Calu3 (cell line): ENCODE results near the gene INTS6L. TPM values are rescaled to one million over a fixed set of nuclear protein-coding genes. Genes with fewer than 3 reads are reported as not detected.

ENCODE experiments used
- BruUV-seq: library from RNA; stranded (reverse); fragments of 400-500 nt; replicated peaks from 2 replicates; lab custom pipeline; 2021; lab: Mats Ljungman, UMichigan
- CTCF ChIA-PET: fragments of 300-600 bp; sonication (Branson Sonifier 250); formaldehyde crosslinking; loops from one replicate; lab custom pipeline; 2022; ENCODE audit warnings: antibody characterized with exemption; lab: Charles Lee
- DNase-seq: peaks from one replicate; pipeline ENCODE4 v3.0.0; 2022
- H3K27ac Mint-ChIP-seq: one replicate; pipeline ENCODE4 v1.8.0; 2022; ENCODE audit warnings: mixed read lengths; ENCODE audit not compliant: unreplicated experiment
- H3K27me3 Mint-ChIP-seq: one replicate; pipeline ENCODE4 v1.8.0; 2022; ENCODE audit warnings: mixed read lengths; ENCODE audit not compliant: unreplicated experiment
- H3K36me3 Mint-ChIP-seq: one replicate; pipeline ENCODE4 v1.8.0; 2022; ENCODE audit warnings: mild to moderate bottlenecking, moderate library complexity, mixed read lengths; ENCODE audit not compliant: insufficient read depth, unreplicated experiment
- H3K4me1 Mint-ChIP-seq: one replicate; pipeline ENCODE4 v1.8.0; 2022; ENCODE audit warnings: mild to moderate bottlenecking, low read depth, mixed read lengths; ENCODE audit not compliant: unreplicated experiment
- H3K4me3 Mint-ChIP-seq: one replicate; pipeline ENCODE4 v1.8.0; 2022; ENCODE audit warnings: mild to moderate bottlenecking, low read depth, moderate library complexity, mixed read lengths; ENCODE audit not compliant: unreplicated experiment
- H3K9me3 Mint-ChIP-seq: one replicate; pipeline ENCODE4 v1.8.0; 2022; ENCODE audit warnings: low read depth, mixed read lengths; ENCODE audit not compliant: unreplicated experiment
- CTCF ChIP-seq: fragments of 200-600 bp; IDR thresholded peaks from one replicate; pipeline ENCODE4 v1.8.0; 2022; ENCODE audit warnings: antibody characterized with exemption; ENCODE audit not compliant: unreplicated experiment
- intact Hi-C: fragments of 100-400 bp; cut with micrococcal nuclease; formaldehyde crosslinking; loops from one replicate; pipeline ENCODE4 v1.10.0; 2022; ENCODE audit not compliant: unreplicated experiment
- total RNA-seq: library from RNA; stranded (reverse); gene quantifications from 2 replicates; pipeline ENCODE4 v1.2.3, GENCODE V29; 2022

The INTS6L gene
- total RNA-seq, 1 experiment from 2014 or later: 7.2 TPM

- CTCF ChIA-PET: no interaction called here
- no peak for TF ChIP-seq CTCF
- DNase-seq: no peak
- H3K27ac Mint-ChIP-seq: no peak overlapping the region
- BruUV-seq: no TSS peak
- intact Hi-C loops: loop anchor here (5.0 kb wide), 1 partner anchor 408 kb away; no protein-coding TSS in a partner anchor
- no peaks in the 10 kb centered on the region for H3K27me3 Mint-ChIP-seq
- H3K36me3 Mint-ChIP-seq: no peaks in the 10 kb centered on the region
- H3K4me1 Mint-ChIP-seq: no peaks in the 10 kb centered on the region
- H3K9me3 Mint-ChIP-seq: no peaks in the 10 kb centered on the region
- H3K4me3 Mint-ChIP-seq: no peak overlapping the region
These were observed 108.9 kb downstream of the INTS6L start for GRCh38 chrX:135629342-135629741.

Other genes with a start within 250 kb of the INTS6L start
- gene ETDC, start 211.2 kb upstream of the INTS6L start, total RNA-seq: not detected in 2 replicates
- 8.9 TPM in 2 replicates for gene ZNF75D, start 176.6 kb upstream of the INTS6L start, total RNA-seq
- gene ZNF449, start 175.9 kb upstream of the INTS6L start, total RNA-seq: 6.5 and 6.8 TPM in 2 replicates
- gene SMIM10L2A, start 98.7 kb upstream of the INTS6L start, total RNA-seq: 1.2 and 1.3 TPM in 2 replicates
- not detected in 2 replicates for gene CT45A1, start 193.0 kb downstream of the INTS6L start, total RNA-seq
- gene CT45A3, start 247.5 kb downstream of the INTS6L start, total RNA-seq: not detected in 2 replicates